ENCODE measurements around the gene RTTN.

Gene RTTN

GRCh38 chr18:70069965-70070364, 135.5 kb downstream of the RTTN start:
- DNase-seq: no peak

- no peak for DNase-seq
Measured at GRCh38 chr18:70069382-70069781, 136.1 kb downstream of the RTTN start.

- DNase-seq: no peak
Measured at GRCh38 chr18:70068981-70069380, 136.5 kb downstream of the RTTN start.

GRCh38 chr18:70059684-70060083, 145.8 kb downstream of the RTTN start:
- no peak for DNase-seq

GRCh38 chr18:70058916-70059315, 146.6 kb downstream of the RTTN start:
- DNase-seq: no peak

GRCh38 chr18:70047931-70048603, 157.4 kb downstream of the RTTN start:
- no peak for DNase-seq

- no peak for DNase-seq
Measured at GRCh38 chr18:70046796-70047195, 158.7 kb downstream of the RTTN start.

- no peak for DNase-seq
Measured at GRCh38 chr18:70046207-70046606, 159.3 kb downstream of the RTTN start.

- DNase-seq: no peak
Measured at GRCh38 chr18:70044632-70045031, 160.9 kb downstream of the RTTN start.

- no peak for DNase-seq
Measured at GRCh38 chr18:70041459-70042050, 163.9 kb downstream of the RTTN start.

GRCh38 chr18:70039186-70039585, 166.3 kb downstream of the RTTN start:
- DNase-seq: no peak

GRCh38 chr18:70037431-70038061, 167.9 kb downstream of the RTTN start:
- no peak for DNase-seq

- DNase-seq: no peak
Measured at GRCh38 chr18:70036771-70037347, 168.6 kb downstream of the RTTN start.

- no peak for DNase-seq
Measured at GRCh38 chr18:70036168-70036567, 169.3 kb downstream of the RTTN start.

GRCh38 chr18:70031221-70031620, 174.3 kb downstream of the RTTN start:
- DNase-seq: no peak

- no peak for DNase-seq
Measured at GRCh38 chr18:70030728-70031127, 174.8 kb downstream of the RTTN start.

GRCh38 chr18:70029163-70029562, 176.3 kb downstream of the RTTN start:
- DNase-seq: no peak

- DNase-seq: no peak
Measured at GRCh38 chr18:70028734-70029133, 176.8 kb downstream of the RTTN start.

- no peak for DNase-seq
Measured at GRCh38 chr18:70028084-70028483, 177.4 kb downstream of the RTTN start.

GRCh38 chr18:70025580-70025979, 179.9 kb downstream of the RTTN start:
- DNase-seq: no peak

GRCh38 chr18:70024829-70025228, 180.7 kb downstream of the RTTN start:
- DNase-seq: no peak

GRCh38 chr18:70024093-70024492, 181.4 kb downstream of the RTTN start:
- DNase-seq: no peak

GRCh38 chr18:70022636-70023035, 182.9 kb downstream of the RTTN start:
- DNase-seq: no peak

- no peak for DNase-seq
Measured at GRCh38 chr18:70021498-70021897, 184.0 kb downstream of the RTTN start.
